MG63 (cell line): ENCODE measurements around the gene LRBA. TPM values are rescaled to one million over a fixed set of nuclear protein-coding genes. Genes with fewer than 3 reads are reported as not detected.
"Not testable (repeated sequence)": the region's sequence is repeated elsewhere in the genome, so short reads cannot be mapped to it uniquely, and the experiment has no call there.

Experiments
- DNase-seq: peaks from one replicate; pipeline ENCODE4 v3.0.0-alpha.2; 2020
- H3K27me3 ChIP-seq: fragments of 250-450 bp; sonication (Bioruptor Pico); 2 replicates; pipeline ENCODE4 v1.5.1; 2020; ENCODE audit warnings: mild to moderate bottlenecking, moderate library complexity
- H3K36me3 ChIP-seq: fragments of 250-450 bp; sonication (Bioruptor Pico); 2 replicates; pipeline ENCODE4 v1.5.1; 2020; ENCODE audit warnings: mild to moderate bottlenecking, moderate library complexity
- H3K4me3 ChIP-seq: fragments of 250-450 bp; sonication (Bioruptor Pico); 2 replicates; pipeline ENCODE4 v1.5.1; 2020; ENCODE audit warnings: mild to moderate bottlenecking, moderate library complexity
- H3K9me3 ChIP-seq: fragments of 250-450 bp; sonication (Bioruptor Pico); 2 replicates; pipeline ENCODE4 v1.5.1; 2020; ENCODE audit warnings: mild to moderate bottlenecking, moderate library complexity
- total RNA-seq: library from RNA; depleted of rRNA; stranded (reverse); fragments of >200 nt; shearing (Covaris generic); gene quantifications from 2 replicates; pipeline ENCODE4 v1.2.3, GENCODE V29; 2014; ENCODE audit warnings: low replicate concordance

The LRBA gene
- total RNA-seq, 1 experiment from 2014 or later = 4.7 TPM

GRCh38 chr4:150773729-150774449 lies 241.2 kb downstream of the LRBA start:
- no peaks in the 10 kb centered on the region for H3K27me3 ChIP-seq
- H3K36me3 ChIP-seq = no peaks in the 10 kb centered on the region
- no peak for DNase-seq
- H3K4me3 ChIP-seq = no peak overlapping the region
- no peaks in the 10 kb centered on the region for H3K9me3 ChIP-seq

- no peaks in the 10 kb centered on the region for H3K27me3 ChIP-seq
- H3K4me3 ChIP-seq = no peak overlapping the region
- H3K36me3 ChIP-seq = no peaks in the 10 kb centered on the region
- no peak for DNase-seq
- H3K9me3 ChIP-seq = no peaks in the 10 kb centered on the region
These were observed 242.1 kb downstream of the LRBA start for GRCh38 chr4:150773032-150773431.

- DNase-seq = no peak
- no peaks in the 10 kb centered on the region for H3K9me3 ChIP-seq
- H3K36me3 ChIP-seq = no peaks in the 10 kb centered on the region
- H3K4me3 ChIP-seq = no peak overlapping the region
- H3K27me3 ChIP-seq = no peaks in the 10 kb centered on the region
These were observed 243.7 kb downstream of the LRBA start for GRCh38 chr4:150771382-150771781.

GRCh38 chr4:150769845-150770244 lies 245.2 kb downstream of the LRBA start:
- DNase-seq = peak; percentile 5
- H3K27me3 ChIP-seq = no peaks in the 10 kb centered on the region
- no peaks in the 10 kb centered on the region for H3K36me3 ChIP-seq
- no peak overlapping the region for H3K4me3 ChIP-seq
- no peaks in the 10 kb centered on the region for H3K9me3 ChIP-seq

GRCh38 chr4:150769248-150769647 lies 245.8 kb downstream of the LRBA start:
- Histone ChIP-seq H3K4me3 (no peak overlapping the region), H3K36me3 (no peaks in the 10 kb centered on the region), H3K9me3 (no peaks in the 10 kb centered on the region), H3K27me3 (no peaks in the 10 kb centered on the region)
- peak; percentile 54 for DNase-seq

- no peaks in the 10 kb centered on the region for H3K27me3 ChIP-seq
These were observed 246.6 kb downstream of the LRBA start for GRCh38 chr4:150768497-150768896.

GRCh38 chr4:150765216-150765615 lies 249.9 kb downstream of the LRBA start:
- H3K36me3 ChIP-seq = no peaks in the 10 kb centered on the region
- no peak overlapping the region for H3K4me3 ChIP-seq

More at GRCh38 chr4:150768497-150768896, 246.6 kb downstream of the LRBA start:
- Histone ChIP-seq H3K4me3 (no peak overlapping the region), H3K36me3 (no peaks in the 10 kb centered on the region), H3K9me3 (no peaks in the 10 kb centered on the region)
- no peak for DNase-seq

GRCh38 chr4:150751648-150752047 lies 263.4 kb downstream of the LRBA start:
- H3K27me3 ChIP-seq = no peaks in the 10 kb centered on the region
- no peak for DNase-seq
- H3K4me3 ChIP-seq = no peak overlapping the region
- H3K9me3 ChIP-seq = no peaks in the 10 kb centered on the region
- no peaks in the 10 kb centered on the region for H3K36me3 ChIP-seq

More at GRCh38 chr4:150765216-150765615, 249.9 kb downstream of the LRBA start:
- H3K9me3 ChIP-seq = no peaks in the 10 kb centered on the region
- no peak for DNase-seq
- H3K27me3 ChIP-seq = no peaks in the 10 kb centered on the region

- Histone ChIP-seq H3K4me3 (no peak overlapping the region), H3K9me3 (no peaks in the 10 kb centered on the region), H3K27me3 (no peaks in the 10 kb centered on the region), H3K36me3 (no peaks in the 10 kb centered on the region)
- DNase-seq = no peak
These were observed 264.3 kb downstream of the LRBA start for GRCh38 chr4:150750824-150751223.

GRCh38 chr4:150746156-150746555 lies 268.9 kb downstream of the LRBA start:
- DNase-seq = no peak
- no peaks in the 10 kb centered on the region for H3K36me3 ChIP-seq
- H3K4me3 ChIP-seq = no peak overlapping the region
- H3K9me3 ChIP-seq = no peaks in the 10 kb centered on the region
- H3K27me3 ChIP-seq = no peaks in the 10 kb centered on the region

GRCh38 chr4:150744570-150744969 lies 270.5 kb downstream of the LRBA start:
- no peak for DNase-seq
- H3K9me3 ChIP-seq = no peaks in the 10 kb centered on the region
- H3K36me3 ChIP-seq = no peaks in the 10 kb centered on the region
- no peak overlapping the region for H3K4me3 ChIP-seq
- no peaks in the 10 kb centered on the region for H3K27me3 ChIP-seq

- Histone ChIP-seq H3K9me3 (no peaks in the 10 kb centered on the region), H3K4me3 (no peak overlapping the region), H3K36me3 (no peaks in the 10 kb centered on the region), H3K27me3 (no peaks in the 10 kb centered on the region)
- no peak for DNase-seq
These were observed 271.3 kb downstream of the LRBA start for GRCh38 chr4:150743564-150744342.

GRCh38 chr4:150742930-150743329 lies 272.2 kb downstream of the LRBA start:
- H3K36me3 ChIP-seq, H3K9me3 ChIP-seq, H3K4me3 ChIP-seq, DNase-seq, H3K27me3 ChIP-seq: not testable (repeated sequence)

- Histone ChIP-seq H3K27me3 (no peaks in the 10 kb centered on the region), H3K36me3 (no peaks in the 10 kb centered on the region), H3K9me3 (no peaks in the 10 kb centered on the region), H3K4me3 (no peak overlapping the region)
- no peak for DNase-seq
These were observed 275.5 kb downstream of the LRBA start for GRCh38 chr4:150739591-150739990.

GRCh38 chr4:150725957-150726523 lies 289.0 kb downstream of the LRBA start:
- no peaks in the 10 kb centered on the region; the same call in 1 of the 2 replicates for H3K36me3 ChIP-seq
- peaks cover 9% of the 10 kb centered on the region; the same call in 1 of the 2 replicates for H3K9me3 ChIP-seq
- no peak overlapping the region for H3K4me3 ChIP-seq
- no peak for DNase-seq
- H3K27me3 ChIP-seq = no peaks in the 10 kb centered on the region

- no peak for DNase-seq
- peaks cover 9% of the 10 kb centered on the region; the same call in 1 of the 2 replicates for H3K9me3 ChIP-seq
- H3K27me3 ChIP-seq = no peaks in the 10 kb centered on the region
- no peak overlapping the region for H3K4me3 ChIP-seq
- H3K36me3 ChIP-seq = no peaks in the 10 kb centered on the region
These were observed 291.2 kb downstream of the LRBA start for GRCh38 chr4:150723727-150724411.

GRCh38 chr4:150722908-150723362 lies 292.1 kb downstream of the LRBA start:
- no peak overlapping the region for H3K4me3 ChIP-seq
- no peaks in the 10 kb centered on the region for H3K36me3 ChIP-seq
- peak; percentile 2 for DNase-seq
- H3K27me3 ChIP-seq = no peaks in the 10 kb centered on the region
- peaks cover 9% of the 10 kb centered on the region; the same call in 1 of the 2 replicates for H3K9me3 ChIP-seq
